K562 (cell line): ENCODE results near the gene SOX8. TPM values are rescaled to one million over a fixed set of nuclear protein-coding genes. Genes with fewer than 3 reads are reported as not detected.
A peak's percentile ranks its signal among the peaks of the same experiment; 100 is the strongest.

Experiments
- ATAC-seq: fragments of 200-7000 bp; cut with Tn5 transposase; 3 replicates; pipeline ENCODE4 v1.9.1; 2020; ENCODE audit warnings: moderate library complexity
- Bru-seq: library from RNA; stranded (reverse); fragments of 400-500 nt; gene quantifications from one replicate; lab custom pipeline; 2021; lab: Mats Ljungman, UMichigan
- BruChase-seq, 2 experiments: library from RNA; stranded (reverse); fragments of 400-500 nt; gene quantifications; one replicate each; lab custom pipeline; 2021; lab: Mats Ljungman, UMichigan
- BruUV-seq: library from RNA; stranded (reverse); fragments of 400-500 nt; replicated peaks from 2 replicates; lab custom pipeline; 2021; lab: Mats Ljungman, UMichigan
- CTCF ChIA-PET: fragments of 300-600 bp; formaldehyde crosslinking; extraction: SDS; loops from one replicate; lab custom pipeline; 2021; ENCODE audit warnings: low intra/inter-chr PET ratio; lab: Yijun Ruan, JAX
- POLR2A ChIA-PET: fragments of 300-600, 350-650 bp; sonication (Branson Sonifier 250); formaldehyde crosslinking; extraction: SDS; loops from one replicate; lab custom pipeline; 2021; ENCODE audit warnings: antibody characterized with exemption, inconsistent platforms; lab: Yijun Ruan, JAX
- DNase-seq, 4 experiments: peaks; one replicate each; pipeline versions ENCODE4 v3.0.0 to v3.0.0-alpha.2; 2011 to 2018; ENCODE audit warnings: low spot score in 3 of 4, mixed read lengths in 3 of 4; ENCODE audit errors: extremely low read depth in 1 of 4
- FAIRE-seq: peaks from 2 replicates; lab custom pipeline; 2011; peaks lifted over from hg19 to GRCh38; lab: Jason Lieb, UNC
- H2AFZ ChIP-seq: 2 replicates; pipeline ENCODE4 v1.6.0; 2011; ENCODE audit warnings: low read depth, low read length, control low read depth, inconsistent platforms
- H3K27ac ChIP-seq: fragments of 200-600 bp; 3 replicates; pipeline ENCODE4 v1.8.0; 2011; ENCODE audit warnings: low read depth, mild to moderate bottlenecking, control low read depth, inconsistent platforms, low read length, moderate library complexity, mixed read lengths; ENCODE audit errors: extremely low read depth
- H3K27me3 ChIP-seq, 2 experiments: fragments of 300-600 bp in 1 of 2; 2 replicates in 1 of 2; 3 replicates in 1 of 2; pipeline versions ENCODE4 v1.6.0 to v1.8.0; 2011; ENCODE audit warnings: inconsistent platforms in 2 of 2, low read length in 2 of 2, mild to moderate bottlenecking in 1 of 2, mixed read lengths in 1 of 2, moderate library complexity in 1 of 2; ENCODE audit not compliant: control insufficient read depth in 2 of 2, insufficient read depth in 2 of 2
- H3K36me3 ChIP-seq: fragments of 300-600 bp; 3 replicates; pipeline ENCODE4 v1.8.0; 2011; ENCODE audit warnings: mild to moderate bottlenecking, low read length, inconsistent platforms; ENCODE audit not compliant: control insufficient read depth, insufficient read depth
- H3K4me1 ChIP-seq, 2 experiments: fragments of 200-600 bp in 1 of 2; replicated peaks in 1 of 2; 2 replicates in 1 of 2; 3 replicates in 1 of 2; pipeline versions ENCODE4 v1.5.1 to v1.8.0; 2011; ENCODE audit warnings: inconsistent platforms in 2 of 2, low read length in 2 of 2, mild to moderate bottlenecking in 1 of 2, mixed read lengths in 1 of 2, moderate library complexity in 1 of 2; ENCODE audit not compliant: control insufficient read depth in 2 of 2, insufficient read depth in 2 of 2
- H3K4me2 ChIP-seq: 2 replicates; pipeline ENCODE4 v1.6.1; 2011; ENCODE audit warnings: low read length, control low read depth, inconsistent platforms, mixed read lengths; ENCODE audit not compliant: insufficient read depth
- H3K4me3 ChIP-seq: fragments of 200-600 bp; sonication (generic), shearing (Covaris generic); 2 replicates; pipeline ENCODE4 v1.5.1; 2016; ENCODE audit warnings: control low read depth, inconsistent platforms
- H3K79me2 ChIP-seq: fragments of 200-600 bp; 3 replicates; pipeline ENCODE4 v1.8.0; 2011; ENCODE audit warnings: low read length, inconsistent platforms; ENCODE audit not compliant: control insufficient read depth, insufficient read depth
- H3K9ac ChIP-seq, 2 experiments: 2 replicates each; pipeline versions ENCODE4 v1.6.0 to v1.6.1; 2011; ENCODE audit warnings: low read depth in 2 of 2, low read length in 2 of 2, control low read depth in 1 of 2, inconsistent platforms in 1 of 2, mild to moderate bottlenecking in 1 of 2, mixed read lengths in 1 of 2; ENCODE audit not compliant: insufficient read depth in 1 of 2
- H3K9me1 ChIP-seq: one replicate; pipeline ENCODE4 v1.6.0; 2011; ENCODE audit warnings: inconsistent platforms, mild to moderate bottlenecking, low read length, moderate library complexity; ENCODE audit not compliant: control insufficient read depth, insufficient read depth
- H3K9me3 ChIP-seq: replicated peaks from 2 replicates; pipeline ENCODE4 v1.5.1; 2011; ENCODE audit warnings: low read depth, low read length, inconsistent platforms; ENCODE audit not compliant: control insufficient read depth, insufficient read depth
- H4K20me1 ChIP-seq: replicated peaks from 2 replicates; pipeline ENCODE4 v1.6.1; 2011; ENCODE audit warnings: low read length, inconsistent platforms, mixed read lengths; ENCODE audit not compliant: control insufficient read depth, insufficient read depth
- ELK3 ChIP-seq: fragments of 450-650 bp; formaldehyde crosslinking; IDR thresholded peaks from 2 replicates; pipeline ENCODE4 v1.4.0; 2020; ENCODE audit warnings: mild to moderate bottlenecking
- ETV6 ChIP-seq, 3 experiments: fragments of 150-350 bp in 1 of 3; sonication (generic) in 1 of 3; formaldehyde crosslinking in 1 of 3; IDR thresholded peaks; 2 replicates each; pipeline versions ENCODE4 v1.6.1 to v1.8.0; 2014 to 2022; ENCODE audit warnings: borderline replicate concordance in 2 of 3, low read depth in 2 of 3, antibody characterized with exemption in 1 of 3, low read length in 1 of 3, mild to moderate bottlenecking in 1 of 3, missing genetic modification reagents in 1 of 3
- FOXJ2 ChIP-seq: fragments of 200-800 bp; sonication (Bioruptor generic); IDR thresholded peaks from 2 replicates; pipeline ENCODE4 v1.6.1; 2016; ENCODE audit warnings: missing genetic modification characterization, missing compliant biosample characterization
- HMG20A ChIP-seq: fragments of 450-650 bp; formaldehyde crosslinking; conservative IDR thresholded peaks from 2 replicates; pipeline ENCODE4 v1.4.0; 2020; ENCODE audit warnings: mild to moderate bottlenecking, mixed read lengths
- NELFE ChIP-seq: IDR thresholded peaks from 2 replicates; pipeline ENCODE4 v1.6.1; 2011; ENCODE audit warnings: mild to moderate bottlenecking; ENCODE audit not compliant: insufficient read depth, insufficient read length
- RB1 ChIP-seq: fragments of 450-650 bp; IDR thresholded peaks from 2 replicates; pipeline ENCODE4 v1.6.1; 2017; ENCODE audit warnings: low read depth, mild to moderate bottlenecking
- SAP30 ChIP-seq: fragments of 200-600 bp; sonication (generic); IDR thresholded peaks from 2 replicates; pipeline ENCODE4 v1.6.1; 2012; ENCODE audit warnings: borderline replicate concordance, low read depth, mild to moderate bottlenecking, moderate library complexity, low read length, control low read depth, inconsistent platforms; ENCODE audit not compliant: insufficient read depth, poor library complexity, severe bottlenecking
- USF1 ChIP-seq: sonication (generic); formaldehyde crosslinking; IDR thresholded peaks from 2 replicates; pipeline ENCODE4 v1.9.0; 2022; ENCODE audit warnings: mild to moderate bottlenecking, missing genetic modification reagents
- ZNF431 ChIP-seq: sonication (generic); formaldehyde crosslinking; IDR thresholded peaks from 2 replicates; pipeline ENCODE4 v1.8.0; 2022; ENCODE audit warnings: mild to moderate bottlenecking, missing genetic modification reagents
- WGBS: fragments of 100-300 bp; shearing (Covaris generic); methylation state at CpG from one replicate; pipeline ENCODE4 v1.1.6; 2016; ENCODE audit warnings: low coverage, mixed read lengths; ENCODE audit not compliant: insufficient coverage; ENCODE audit errors: missing lambda C conversion rate; 5-methylcytosine and 5-hydroxymethylcytosine counted together
- in situ Hi-C: fragments of 300-500 bp; cut with MboI; formaldehyde crosslinking; loops from 4 replicates; pipeline ENCODE4 v1.15.0; 2018; ENCODE audit warnings: inconsistent platforms, mixed read lengths
- intact Hi-C: fragments of 100-400 bp; cut with micrococcal nuclease; formaldehyde crosslinking; loops from 2 replicates; pipeline ENCODE4 v1.14.2; 2022
- long read RNA-seq, 3 experiments: library from polyadenylated mRNA in 2 of 3; library from RNA in 1 of 3; unstranded in 2 of 3; stranded (forward) in 1 of 3; transcript quantifications; one replicate each; pipeline ENCODE4 v2.0.0, GENCODE V29; 2019 to 2022
- polyA minus RNA-seq, 3 experiments: library from RNA; depleted of rRNA, polyadenylated mRNA; stranded (reverse); fragments of >200 nt; gene quantifications; 2 replicates each; pipeline ENCODE4 v1.2.3, GENCODE V29; 2011
- polyA plus RNA-seq, 8 experiments: library from polyadenylated mRNA; depleted of rRNA in 4 of 8; stranded (reverse) in 5 of 8; unstranded in 3 of 8; fragments of >200 nt; fragmentation: Nextera tagmentation in 2 of 8; fragmentation: Illumina TruSeq in 1 of 8; extraction: Ambion mirVana in 2 of 8; extraction: Trizol in 1 of 8; gene quantifications; 2 replicates each; pipeline versions ENCODE4 v1.2.1 to v1.2.3, GENCODE V29; 2011 to 2014; ENCODE audit warnings: inconsistent platforms in 1 of 8, missing spikeins in 1 of 8
- total RNA-seq, 7 experiments: library from RNA; depleted of rRNA in 6 of 7; stranded (reverse); fragments of >200 nt in 6 of 7; fragmentation: Illumina TruSeq in 2 of 7; extraction: Trizol in 2 of 7; gene quantifications; 2 replicates each; pipeline versions ENCODE4 v1.2.1 to v1.2.3, GENCODE V29; 2011 to 2021; ENCODE audit warnings: low replicate concordance in 1 of 7

SOX8 gene
- total RNA-seq (2011; cell fraction: chromatin; rRNA removed; ENCODE audit: low replicate concordance), result 0.40 and 1.9 TPM in 2 replicates
- total RNA-seq (2011; cell fraction: nucleolus; rRNA removed), result 0.66 and 1.3 TPM in 2 replicates
- 0.37 and 0.38 TPM in 2 replicates for total RNA-seq (2011; cell fraction: nucleoplasm; rRNA removed)
- total RNA-seq (2014; rRNA removed) (not detected in 2 replicates), total RNA-seq (2014; rRNA removed; fragmentation: Illumina TruSeq; extraction: Trizol) (not detected in 2 replicates), total RNA-seq (2015; rRNA removed; fragmentation: Illumina TruSeq; extraction: Trizol) (not detected in 2 replicates), total RNA-seq (2021) (0.07 TPM in 2 replicates), polyA plus RNA-seq (2011; rRNA removed) (0.09 and 0.15 TPM in 2 replicates), polyA plus RNA-seq (2014; fragmentation: Illumina TruSeq; extraction: Trizol) (0.04 TPM in 1 of 2 replicates, not detected in the other), polyA plus RNA-seq (2014; fragmentation: Nextera tagmentation; extraction: Ambion mirVana) (not detected), polyA plus RNA-seq (2014; rRNA removed) (0.11 and 0.15 TPM in 2 replicates), polyA minus RNA-seq (2011; rRNA and poly(A)+ RNA removed) (0.06 TPM in 1 of 2 replicates, not detected in the other), Bru-seq, nascent RNA (not detected), BruChase-seq, experiment 1, labeled RNA remaining after a 2-hour chase (not detected), BruChase-seq, experiment 2, labeled RNA remaining after a 6-hour chase (not detected)
- 0.15 and 0.40 TPM in 2 replicates for polyA plus RNA-seq (2011; cell fraction: cytosol; rRNA removed)
- polyA plus RNA-seq (2011; cell fraction: nucleus; rRNA removed), result 0.79 and 1.9 TPM in 2 replicates
- 0.04 TPM in 2 replicates for polyA plus RNA-seq (2012)
- not detected in 2 replicates for polyA minus RNA-seq (2011; cell fraction: cytosol; rRNA and poly(A)+ RNA removed)
- polyA minus RNA-seq (2011; cell fraction: nucleus; rRNA and poly(A)+ RNA removed), result 0.22 and 0.40 TPM in 2 replicates
- long read RNA-seq, experiment 1, result 0 reads
- long read RNA-seq, experiment 2, result 0 reads
- long read RNA-seq, experiment 3, result 0 reads

- Histone ChIP-seq H3K4me3 (peak within 1 kb of the TSS; percentile 13; the same call in 1 of the 2 replicates), H3K27me3 (peaks cover 25 to 81% of the 10 kb centered on the region in 2 experiments; a peak in 4 of 5 replicates), H3K9me1 (no peaks in the 10 kb centered on the region), H3K79me2 (no peaks in the 10 kb centered on the region)
- DNase-seq (peak in 1 of 4 experiments; percentile 90), FAIRE-seq (no peak)
- intact Hi-C loops, result no loop called here
- BruUV-seq, result no TSS peak
- CTCF ChIA-PET, result no interaction called here
- WGBS, result 54% methylated on average over 24 of the region's 80 CpGs
- TF ChIP-seq SAP30 (no peak), NELFE (no peak), ETV6 (IDR thresholded peaks at IDR 0.05; ENCODE audit: borderline replicate concordance in 1 of 2, low read depth in 2 of 2, low read length in 1 of 2) (no peak), ETV6 (CRISPR knock-in tag; IDR thresholded peaks at IDR 0.05; ENCODE audit: borderline replicate concordance) (no peak), ELK3 (CRISPR knock-in tag) (no peak), USF1 (CRISPR knock-in tag) (no peak), FOXJ2 (tag) (no peak), ZNF431 (CRISPR knock-in tag) (no peak), HMG20A (CRISPR knock-in tag) (no peak), RB1 (no peak)
- TF ChIP-seq, all 486 proteins: peak for 0
- Histone ChIP-seq H3K27ac (no peak within 1 kb of the TSS), H3K4me1 (peaks cover 0 to 63% of the 10 kb centered on the region in 2 experiments; a peak in 2 of 5 replicates), H3K9ac (no peak within 1 kb of the TSS), H3K9me3 (no peaks in the 10 kb centered on the region), H3K36me3 (no peaks in the 10 kb centered on the region), H2AFZ (peak within 1 kb of the TSS; percentile 63; the same call in 1 of the 2 replicates), H3K4me2 (peak within 1 kb of the TSS; percentile 46; the same call in 1 of the 2 replicates), H4K20me1 (peaks cover 15% of the 10 kb centered on the region)
- POLR2A ChIA-PET, result interaction anchor here (0.9 kb wide), 1 partner anchor 23 kb away, joined by 3 read pairs; no protein-coding TSS in a partner anchor
- in situ Hi-C loops, result no loop called here
- no peak for ATAC-seq
Measured at GRCh38 chr16:981695-982144, at the start of gene SOX8. Gene SOX8 (plus strand): TSS chr16:981770. CDS start chr16:981923, 153 bp downstream.
